NCI-H2227 treated with DMSO at 0.1 percent for 48 hours (cell line): ENCODE results near the gene ADCY1.

Source experiments
- DNase-seq: peaks from one replicate; lab custom pipeline; 2025; lab: John Stamatoyannopoulos, UW

Gene ADCY1

DNA sequence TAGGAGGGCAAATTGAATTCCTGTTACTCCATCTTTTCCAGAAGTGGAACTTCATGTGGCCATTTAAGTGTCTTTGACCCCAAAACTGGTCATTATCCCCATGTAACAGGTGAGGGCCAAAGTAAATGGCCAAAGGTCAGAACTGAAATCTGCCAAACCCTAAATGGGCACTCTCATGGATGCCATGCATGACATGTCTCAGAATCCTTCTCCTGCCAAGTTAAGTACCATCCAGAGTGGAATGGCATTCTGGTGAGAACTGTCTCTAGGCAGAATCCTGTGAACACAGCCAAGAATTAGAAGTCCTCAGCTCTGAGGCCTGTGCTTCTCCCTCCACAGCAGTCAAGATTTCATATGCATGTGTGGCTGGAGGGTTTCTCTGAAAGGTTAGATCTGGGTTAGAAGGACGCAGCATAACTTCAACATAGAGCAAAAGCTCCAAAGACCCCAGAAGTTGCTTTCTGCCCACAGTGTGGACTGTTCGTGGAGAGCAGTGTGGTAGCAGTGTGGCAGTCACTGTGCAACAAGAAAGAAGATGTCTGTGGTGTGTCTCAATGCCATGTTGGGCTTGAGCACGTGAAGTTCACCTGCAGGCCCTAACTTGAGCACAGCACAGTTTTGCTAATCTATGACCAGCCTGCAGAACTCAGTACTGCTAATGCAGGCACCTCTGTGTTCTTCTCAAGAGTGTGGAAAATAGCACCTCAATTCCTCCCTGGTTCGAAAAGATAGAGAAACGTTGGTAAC, 121.3 kb downstream of the ADCY1 start:
- no peak for DNase-seq

GRCh38 chr7:45696476-45696875, 122.3 kb downstream of the ADCY1 start:
- DNase-seq = no peak

GRCh38 chr7:45697576-45698136, 123.5 kb downstream of the ADCY1 start:
- no peak for DNase-seq

- DNase-seq = no peak
These were observed 124.3 kb downstream of the ADCY1 start for GRCh38 chr7:45698303-45699014.

- no peak for DNase-seq
These were observed 124.8 kb downstream of the ADCY1 start for GRCh38 chr7:45699015-45699309.

- no peak for DNase-seq
These were observed 125.7 kb downstream of the ADCY1 start for GRCh38 chr7:45699726-45700390.

DNA sequence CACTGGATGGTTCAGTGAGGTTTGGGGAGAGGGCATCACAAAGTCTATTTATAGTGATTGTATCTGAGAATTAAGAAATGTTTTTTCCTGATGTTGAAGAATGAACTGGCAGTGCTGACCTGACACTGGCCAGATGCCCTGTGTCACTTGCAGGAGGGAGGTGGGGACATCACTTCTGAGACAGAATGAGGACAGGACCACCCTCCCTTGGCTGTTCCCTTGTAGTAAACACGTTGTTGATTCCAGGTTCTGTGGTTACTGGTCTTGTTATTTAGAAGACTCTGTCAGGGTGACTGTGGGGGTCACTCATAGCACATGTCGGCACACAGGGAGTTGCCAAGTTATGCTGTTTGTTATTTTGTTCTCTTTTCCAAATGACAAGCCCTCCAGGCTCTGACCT, 126.4 kb downstream of the ADCY1 start:
- no peak for DNase-seq

DNA sequence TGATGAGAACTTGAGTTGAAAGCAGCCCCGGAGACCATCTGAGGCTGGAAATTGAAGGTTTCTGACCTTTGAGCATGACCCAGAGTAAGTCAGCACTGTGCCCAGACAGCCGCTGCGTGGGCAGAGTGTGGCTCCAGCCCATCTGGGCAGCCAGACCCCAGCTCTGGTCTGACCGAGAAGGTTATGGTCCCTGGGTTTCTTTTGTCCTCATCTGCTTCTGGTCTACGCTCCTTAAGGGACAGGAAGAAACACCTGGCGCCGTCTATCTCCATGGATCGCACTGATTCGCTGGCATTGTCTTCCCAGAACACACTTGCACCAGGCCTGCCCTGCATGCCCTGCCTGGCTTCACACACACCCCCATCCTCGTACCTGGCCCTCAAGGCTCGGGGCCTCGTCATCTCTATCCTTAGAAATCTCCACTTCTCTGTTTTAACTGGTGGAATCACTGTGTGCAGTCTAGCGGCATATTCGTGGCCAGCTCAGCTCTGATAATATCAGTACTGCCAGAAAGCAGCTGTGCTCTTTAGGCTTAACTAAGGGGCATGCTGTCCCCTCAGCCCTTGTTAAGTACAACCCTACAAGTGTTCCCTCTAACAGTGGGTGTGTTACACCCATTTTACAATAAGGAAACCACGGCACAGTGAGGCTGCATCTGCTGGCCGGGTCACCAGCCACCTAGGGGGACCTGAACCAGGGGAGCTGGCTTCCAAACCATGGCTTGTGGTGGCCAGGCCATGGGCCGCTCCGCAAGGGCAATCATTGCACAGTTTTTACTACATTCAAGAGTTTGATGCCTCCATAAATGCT, 127.7 kb downstream of the ADCY1 start:
- DNase-seq = no peak

- DNase-seq = no peak
These were observed 128.6 kb downstream of the ADCY1 start for GRCh38 chr7:45702751-45703150.

DNA sequence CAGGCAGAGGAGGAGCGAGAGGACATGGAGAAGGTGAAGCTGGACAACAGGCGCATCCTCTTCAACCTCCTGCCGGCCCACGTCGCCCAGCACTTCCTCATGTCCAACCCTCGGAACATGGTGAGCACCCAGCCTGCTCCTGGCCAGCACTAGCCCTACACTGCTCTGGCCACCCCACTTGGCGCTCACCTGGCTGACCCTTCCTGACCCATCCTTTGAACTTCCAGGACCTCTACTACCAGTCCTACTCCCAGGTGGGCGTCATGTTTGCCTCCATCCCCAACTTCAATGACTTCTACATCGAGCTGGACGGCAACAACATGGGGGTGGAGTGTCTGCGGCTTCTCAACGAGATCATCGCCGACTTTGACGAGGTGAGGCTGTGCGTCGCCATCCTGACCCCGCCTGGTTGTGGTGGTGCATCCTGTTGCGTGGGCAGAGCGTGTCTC, 129.2 kb downstream of the ADCY1 start:
- no peak for DNase-seq

- no peak for DNase-seq
These were observed 129.9 kb downstream of the ADCY1 start for GRCh38 chr7:45703911-45704682.

GRCh38 chr7:45704683-45705016, 130.5 kb downstream of the ADCY1 start:
- no peak for DNase-seq

- no peak for DNase-seq
These were observed 134.1 kb downstream of the ADCY1 start for GRCh38 chr7:45708046-45708950.

GRCh38 chr7:45709168-45710042, 135.2 kb downstream of the ADCY1 start:
- DNase-seq = no peak

- DNase-seq = no peak
These were observed 136.3 kb downstream of the ADCY1 start for GRCh38 chr7:45710271-45711160.

GRCh38 chr7:45711161-45711490, 137.0 kb downstream of the ADCY1 start:
- no peak for DNase-seq

GRCh38 chr7:45712057-45712689, 138.0 kb downstream of the ADCY1 start:
- no peak for DNase-seq
